ENCODE data around the gene C3orf52.

DNA sequence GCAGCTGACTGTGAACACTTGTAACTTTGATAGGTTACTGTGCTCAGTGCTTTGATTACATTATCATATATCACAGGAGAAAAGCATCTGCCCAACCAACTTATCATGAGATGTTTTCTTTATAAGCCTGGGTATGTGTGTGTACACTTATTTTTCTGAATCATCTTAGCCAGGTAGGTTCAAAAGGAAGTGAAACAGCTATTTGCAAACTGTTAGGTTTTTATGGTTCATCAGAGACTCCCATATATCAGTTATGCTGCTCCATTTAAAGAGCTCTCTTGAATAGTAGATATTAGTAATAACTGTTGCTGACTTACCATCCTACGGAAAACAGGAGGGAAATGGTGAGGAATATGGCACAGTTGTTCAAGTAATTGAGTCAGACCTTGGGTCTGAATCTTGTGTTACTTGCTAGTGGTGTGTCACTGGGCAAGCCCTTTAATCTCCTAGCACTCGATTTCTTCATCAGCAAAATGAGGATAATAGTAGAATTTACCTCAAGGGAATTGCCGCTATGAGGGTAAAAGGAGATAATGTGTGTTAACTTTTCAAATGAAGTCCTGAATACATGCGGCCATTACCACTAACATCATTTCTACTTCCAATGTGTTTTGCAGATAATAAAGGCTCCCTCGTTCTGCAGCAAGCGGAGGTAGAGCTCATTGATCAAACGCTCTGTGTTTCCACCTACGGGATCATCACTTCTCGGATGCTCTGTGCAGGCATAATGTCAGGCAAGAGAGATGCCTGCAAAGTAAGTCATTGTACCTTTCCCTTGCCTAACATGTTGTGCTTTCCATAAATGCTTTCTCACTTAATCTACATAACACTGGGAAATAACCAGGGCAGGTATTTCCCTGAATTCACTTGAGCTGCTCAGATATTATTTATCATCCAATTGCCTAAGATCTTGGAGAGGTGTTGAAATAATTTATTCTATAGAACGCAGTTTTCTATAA is 7.8 kb upstream of the C3orf52 start:
- TF ChIP-seq EZH2phosphoT487 (IDR thresholded peaks at IDR 0.05; ENCODE audit: low read depth, severe bottlenecking, unreplicated experiment) (no peak), EZH2 (IDR thresholded peaks at IDR 0.05; ENCODE audit: borderline replicate concordance) (no peak)
- TF ChIP-seq, protein P1, sequence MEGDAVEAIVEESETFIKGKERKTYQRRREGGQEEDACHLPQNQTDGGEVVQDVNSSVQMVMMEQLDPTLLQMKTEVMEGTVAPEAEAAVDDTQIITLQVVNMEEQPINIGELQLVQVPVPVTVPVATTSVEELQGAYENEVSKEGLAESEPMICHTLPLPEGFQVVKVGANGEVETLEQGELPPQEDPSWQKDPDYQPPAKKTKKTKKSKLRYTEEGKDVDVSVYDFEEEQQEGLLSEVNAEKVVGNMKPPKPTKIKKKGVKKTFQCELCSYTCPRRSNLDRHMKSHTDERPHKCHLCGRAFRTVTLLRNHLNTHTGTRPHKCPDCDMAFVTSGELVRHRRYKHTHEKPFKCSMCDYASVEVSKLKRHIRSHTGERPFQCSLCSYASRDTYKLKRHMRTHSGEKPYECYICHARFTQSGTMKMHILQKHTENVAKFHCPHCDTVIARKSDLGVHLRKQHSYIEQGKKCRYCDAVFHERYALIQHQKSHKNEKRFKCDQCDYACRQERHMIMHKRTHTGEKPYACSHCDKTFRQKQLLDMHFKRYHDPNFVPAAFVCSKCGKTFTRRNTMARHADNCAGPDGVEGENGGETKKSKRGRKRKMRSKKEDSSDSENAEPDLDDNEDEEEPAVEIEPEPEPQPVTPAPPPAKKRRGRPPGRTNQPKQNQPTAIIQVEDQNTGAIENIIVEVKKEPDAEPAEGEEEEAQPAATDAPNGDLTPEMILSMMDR (IDR thresholded peaks at IDR 0.05; ENCODE audit: poor library complexity), result no peak
